GM12878 (cell line): ENCODE results near the gene FAM118A. TPM values are rescaled to one million over a fixed set of nuclear protein-coding genes. Genes with fewer than 3 reads are reported as not detected.
"Not testable (repeated sequence)": the region's sequence is repeated elsewhere in the genome, so short reads cannot be mapped to it uniquely, and the experiment has no call there.

Experiments
- ATAC-seq: fragments of 200-7000 bp; cut with Tn5 transposase; 3 replicates; pipeline ENCODE4 v1.9.1; 2020; ENCODE audit warnings: mild to moderate bottlenecking, moderate library complexity
- BruUV-seq: library from RNA; stranded (reverse); fragments of 400-500 nt; replicated peaks from 2 replicates; lab custom pipeline; 2021; lab: Mats Ljungman, UMichigan
- CTCF ChIA-PET: fragments of 300-600 bp; sonication (Branson Sonifier 250); formaldehyde crosslinking; extraction: SDS; loops from one replicate; lab custom pipeline; 2021; ENCODE audit warnings: inconsistent platforms; lab: Yijun Ruan, JAX
- POLR2A ChIA-PET: fragments of 350-600 bp; formaldehyde crosslinking; extraction: SDS; loops from one replicate; lab custom pipeline; 2021; ENCODE audit warnings: inconsistent platforms; lab: Charles Lee
- RAD21 ChIA-PET: fragments of 300-600 bp; sonication (Branson Sonifier 250); formaldehyde crosslinking; loops from one replicate; lab custom pipeline; 2023; ENCODE audit warnings: antibody characterized with exemption; ENCODE audit not compliant: unreplicated experiment; lab: Charles Lee
- SMC1A ChIA-PET: fragments of 300-600 bp; sonication (Branson Sonifier 250); formaldehyde crosslinking; loops from one replicate; lab custom pipeline; 2023; ENCODE audit not compliant: unreplicated experiment, uncharacterized antibody; lab: Charles Lee
- DNase-seq: peaks from one replicate; pipeline ENCODE4 v3.0.0-alpha.2; 2011; ENCODE audit warnings: low read depth, low spot score
- FAIRE-seq: peaks from 3 replicates; lab custom pipeline; 2011; peaks lifted over from hg19 to GRCh38; lab: Jason Lieb, UNC
- H2AFZ ChIP-seq: 2 replicates; pipeline ENCODE4 v1.6.0; 2011; ENCODE audit warnings: low read depth, low read length, control low read depth; ENCODE audit not compliant: control insufficient read depth
- H3K27ac ChIP-seq: 2 replicates; pipeline ENCODE4 v1.5.1; 2011; ENCODE audit warnings: control low read depth; ENCODE audit not compliant: control insufficient read depth, insufficient read depth
- H3K27me3 ChIP-seq, 2 experiments: replicated peaks in 1 of 2; 2 replicates each; pipeline versions ENCODE4 v1.6.0 to v1.6.1; 2011; ENCODE audit warnings: low read length in 1 of 2; ENCODE audit not compliant: control insufficient read depth in 2 of 2, insufficient read depth in 2 of 2
- H3K36me3 ChIP-seq, 2 experiments: 2 replicates each; pipeline ENCODE4 v1.5.1; 2011; ENCODE audit warnings: low read length in 1 of 2; ENCODE audit not compliant: control insufficient read depth in 2 of 2, insufficient read depth in 2 of 2
- H3K4me1 ChIP-seq: 2 replicates; pipeline ENCODE4 v1.6.1; 2011; ENCODE audit warnings: mild to moderate bottlenecking, low read length, moderate library complexity, mixed read lengths; ENCODE audit not compliant: control insufficient read depth, insufficient read depth
- H3K4me2 ChIP-seq: 2 replicates; pipeline ENCODE4 v1.6.0; 2011; ENCODE audit warnings: control low read depth; ENCODE audit not compliant: control insufficient read depth, insufficient read depth
- H3K4me3 ChIP-seq: fragments of 200-600 bp; sonication (generic); 2 replicates; pipeline ENCODE4 v1.5.1; 2016
- H3K79me2 ChIP-seq: 2 replicates; pipeline ENCODE4 v1.6.0; 2011; ENCODE audit warnings: low read length; ENCODE audit not compliant: control insufficient read depth, insufficient read depth
- H3K9ac ChIP-seq: 2 replicates; pipeline ENCODE4 v1.8.0; 2011; ENCODE audit warnings: low read length, control low read depth, mixed read lengths; ENCODE audit not compliant: control insufficient read depth, insufficient read depth
- H3K9me3 ChIP-seq: replicated peaks from 3 replicates; pipeline ENCODE4 v1.5.1; 2011; ENCODE audit warnings: mild to moderate bottlenecking, low read length; ENCODE audit not compliant: control insufficient read depth, insufficient read depth
- H4K20me1 ChIP-seq: 2 replicates; pipeline ENCODE4 v1.6.0; 2011; ENCODE audit not compliant: control insufficient read depth, insufficient read depth
- CHD4 ChIP-seq: fragments of 200-600 bp; sonication (generic); IDR thresholded peaks from 2 replicates; pipeline ENCODE4 v1.6.1; 2016; ENCODE audit warnings: mild to moderate bottlenecking
- GABPA ChIP-seq: IDR thresholded peaks from 2 replicates; pipeline ENCODE4 v1.6.1; 2014; ENCODE audit warnings: antibody characterized with exemption, low read depth, mild to moderate bottlenecking, inconsistent platforms
- HDAC6 ChIP-seq: fragments of 200-600 bp; sonication (generic); IDR thresholded peaks from one replicate; pipeline ENCODE4 v1.8.0; 2017; ENCODE audit warnings: antibody characterized with exemption; ENCODE audit not compliant: unreplicated experiment
- IKZF2 ChIP-seq, 2 experiments: fragments of 450-650 bp; IDR thresholded peaks; 2 replicates each; pipeline ENCODE4 v1.6.1; 2017; ENCODE audit warnings: mild to moderate bottlenecking in 2 of 2, moderate library complexity in 2 of 2
- SPI1 ChIP-seq: IDR thresholded peaks from 2 replicates; pipeline ENCODE4 v1.6.1; 2011; ENCODE audit warnings: low read depth, mild to moderate bottlenecking, low read length, moderate library complexity, borderline replicate concordance; ENCODE audit not compliant: insufficient read depth
- SUZ12 ChIP-seq: fragments of 200-600 bp; sonication (generic); IDR thresholded peaks from one replicate; pipeline ENCODE4 v1.6.1; 2018; ENCODE audit warnings: antibody characterized with exemption, mild to moderate bottlenecking; ENCODE audit not compliant: unreplicated experiment
- WGBS: methylation state at CpG from one replicate; pipeline ENCODE4 v1.1.6; 2016; ENCODE audit warnings: low lambda C conversion rate; ENCODE audit not compliant: insufficient replicate concordance, insufficient coverage; ENCODE audit errors: missing lambda C conversion rate; 5-methylcytosine and 5-hydroxymethylcytosine counted together
- in situ Hi-C: fragments of 300-500 bp; cut with MboI; formaldehyde crosslinking; loops from 9 replicates; pipeline ENCODE4 v1.14.3; 2018; ENCODE audit warnings: mixed read lengths
- intact Hi-C: fragments of 100-400 bp; cut with micrococcal nuclease; formaldehyde crosslinking; loops from one replicate; pipeline ENCODE4 v1.14.2; 2022; ENCODE audit not compliant: unreplicated experiment
- polyA plus RNA-seq, 11 experiments: library from polyadenylated mRNA; depleted of rRNA in 4 of 11; unstranded in 6 of 11; stranded (reverse) in 5 of 11; fragments of >200 nt; fragmentation: Nextera tagmentation in 4 of 11; fragmentation: Illumina TruSeq in 1 of 11; extraction: Ambion mirVana in 4 of 11; extraction: Trizol in 1 of 11; gene quantifications; 1 replicate in 1 of 11; 2 replicates in 10 of 11; pipeline versions ENCODE4 v1.2.1 to v1.2.3, GENCODE V29; 2011 to 2016; ENCODE audit warnings: inconsistent platforms in 2 of 11, missing spikeins in 2 of 11, low read depth in 1 of 11
- total RNA-seq, 4 experiments: library from RNA; depleted of rRNA in 3 of 4; stranded (reverse); fragments of >200 nt in 3 of 4; fragmentation: Illumina TruSeq in 1 of 4; extraction: Trizol in 1 of 4; gene quantifications; 2 replicates each; pipeline versions ENCODE4 v1.2.1 to v1.2.3, GENCODE V29; 2013 to 2021

The FAM118A gene
- total and polyA plus RNA-seq, 10 of the 15 experiments (the other 5 are each of a cell fraction or from before 2014, with no cell fraction given): 17.4 to 332 (median 56.6) TPM

- TF ChIP-seq IKZF2 (IDR thresholded peaks at IDR 0.05) (0 out of 4 replicates have a peak, but pooled peaks of 1 of the 2 experiments have one; percentile 24), GABPA (no peak), SPI1 (peak; percentile 82)
- 58% methylated on average over 17 of the region's 23 CpGs for WGBS
- Histone ChIP-seq H3K9ac (no peak overlapping the region), H3K79me2 (no peaks in the 10 kb centered on the region), H3K4me2 (no peak overlapping the region), H3K36me3 (no peaks in the 10 kb centered on the region), H4K20me1 (no peaks in the 10 kb centered on the region; the same call in 1 of the 2 replicates), H3K4me1 (peaks cover 29% of the 10 kb centered on the region), H3K27ac (no peak overlapping the region), H3K27me3 (no peaks in the 10 kb centered on the region), H3K9me3 (no peaks in the 10 kb centered on the region), H2AFZ (no peak overlapping the region), H3K4me3 (no peak overlapping the region)
- FAIRE-seq (no peak), ATAC-seq (no peak), DNase-seq (no peak)
- intact Hi-C loops (no loop called here), in situ Hi-C loops (no loop called here)
- RAD21 ChIA-PET: no interaction called here
- SMC1A ChIA-PET: no interaction called here
- CTCF ChIA-PET: no interaction called here
- BruUV-seq: no TSS peak
- POLR2A ChIA-PET: no interaction called here
Observed at GRCh38 chr22:45292731-45293442, 16.8 kb upstream of the FAM118A start.

GRCh38 chr22:45294030-45294429 lies 15.7 kb upstream of the FAM118A start:
- WGBS: 67% methylated on average over 5 of the region's 6 CpGs
- ChIA-PET SMC1A (interaction anchor here (1.0 kb wide), 1 partner anchor 41 kb away, joined by 3 read pairs; no protein-coding TSS in a partner anchor), CTCF (interaction anchor here (0.6 kb wide), 1 partner anchor 83 kb away, joined by 4 read pairs; no protein-coding TSS in a partner anchor)
- H3K4me1 ChIP-seq: peaks cover 21% of the 10 kb centered on the region
- ATAC-seq (no peak), FAIRE-seq (no peak)
- no peak overlapping the region for H3K27ac ChIP-seq
- no peaks in the 10 kb centered on the region; the same call in 1 of the 2 replicates for H4K20me1 ChIP-seq
- H2AFZ ChIP-seq: no peak overlapping the region
- intact Hi-C loops: no loop called here
- in situ Hi-C loops: no loop called here
- TF ChIP-seq HDAC6 (no peak), SUZ12 (no peak), CHD4 (no peak)
- TF ChIP-seq, all 136 proteins: peak for 0
- H3K79me2 ChIP-seq: no peaks in the 10 kb centered on the region
- H3K9ac ChIP-seq: no peak overlapping the region
- ChIA-PET RAD21 (no interaction called here), POLR2A (no interaction called here)
- H3K9me3 ChIP-seq: no peaks in the 10 kb centered on the region
- H3K4me2 ChIP-seq: no peak overlapping the region
- no peak overlapping the region for H3K4me3 ChIP-seq
- DNase-seq: no peak
- H3K36me3 ChIP-seq: no peaks in the 10 kb centered on the region
- no TSS peak for BruUV-seq
- H3K27me3 ChIP-seq: no peaks in the 10 kb centered on the region

- H3K27ac ChIP-seq, DNase-seq, H3K9me3 ChIP-seq, CTCF ChIA-PET, H3K36me3 ChIP-seq, H2AFZ ChIP-seq, in situ Hi-C loops, ATAC-seq, H3K27me3 ChIP-seq, H4K20me1 ChIP-seq, H3K79me2 ChIP-seq, H3K9ac ChIP-seq, intact Hi-C loops, BruUV-seq, H3K4me2 ChIP-seq, FAIRE-seq, H3K4me3 ChIP-seq: not testable (repeated sequence)
- POLR2A ChIA-PET: interaction anchor here (0.6 kb wide), 1 partner anchor 279 kb away, joined by 4 read pairs; no protein-coding TSS in a partner anchor
- SMC1A ChIA-PET: interaction anchor here (1.0 kb wide), 1 partner anchor 40 kb away, joined by 3 read pairs; no protein-coding TSS in a partner anchor
- 86% methylated on average over 6 of the region's 6 CpGs for WGBS
- peaks cover 21% of the 10 kb centered on the region for H3K4me1 ChIP-seq
- RAD21 ChIA-PET: interaction anchor here (0.7 kb wide), 1 partner anchor 13 kb away, joined by 3 read pairs; no protein-coding TSS in a partner anchor
Observed at GRCh38 chr22:45295004-45295403, 14.7 kb upstream of the FAM118A start.
